ENCODE measurements around the gene WBP2. TPM values are rescaled to one million over a fixed set of nuclear protein-coding genes. Genes with fewer than 3 reads are reported as not detected.

WBP2 gene
- polyA plus RNA-seq, 5 donors: 53.7 to 77.3 (median 74.1) TPM

- no peak for DNase-seq
These were observed 22.9 kb downstream of the WBP2 start for GRCh38 chr17:75832164-75832651.

GRCh38 chr17:75831032-75831571 lies 24.0 kb downstream of the WBP2 start:
- no peak for DNase-seq

- DNase-seq: no peak
These were observed 24.7 kb downstream of the WBP2 start for GRCh38 chr17:75830164-75831031.

GRCh38 chr17:75829747-75830146 lies 25.4 kb downstream of the WBP2 start:
- no peak for DNase-seq

DNA sequence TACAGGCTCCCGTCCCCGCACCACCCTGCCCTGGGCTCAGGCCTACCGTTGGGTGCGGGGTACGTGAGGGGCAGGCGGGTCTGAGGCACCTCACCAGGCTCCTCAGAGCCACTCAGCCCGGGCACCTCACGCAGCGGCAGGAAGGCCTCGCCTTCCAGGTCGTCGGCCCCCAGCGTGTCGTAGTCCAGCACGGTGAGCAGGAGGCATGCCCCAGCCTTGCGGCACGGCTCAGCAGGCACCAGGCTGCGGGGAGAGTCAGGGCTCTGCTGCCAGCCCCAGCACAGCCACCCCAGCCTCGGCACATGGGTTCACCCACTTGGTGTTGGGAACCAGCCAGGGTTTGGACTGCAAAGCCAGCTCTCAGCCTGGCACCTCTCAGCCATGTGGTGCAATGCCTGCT lies 26.4 kb downstream of the WBP2 start:
- no peak for DNase-seq

- DNase-seq: no peak
These were observed 27.1 kb downstream of the WBP2 start for GRCh38 chr17:75828076-75828400.

DNA sequence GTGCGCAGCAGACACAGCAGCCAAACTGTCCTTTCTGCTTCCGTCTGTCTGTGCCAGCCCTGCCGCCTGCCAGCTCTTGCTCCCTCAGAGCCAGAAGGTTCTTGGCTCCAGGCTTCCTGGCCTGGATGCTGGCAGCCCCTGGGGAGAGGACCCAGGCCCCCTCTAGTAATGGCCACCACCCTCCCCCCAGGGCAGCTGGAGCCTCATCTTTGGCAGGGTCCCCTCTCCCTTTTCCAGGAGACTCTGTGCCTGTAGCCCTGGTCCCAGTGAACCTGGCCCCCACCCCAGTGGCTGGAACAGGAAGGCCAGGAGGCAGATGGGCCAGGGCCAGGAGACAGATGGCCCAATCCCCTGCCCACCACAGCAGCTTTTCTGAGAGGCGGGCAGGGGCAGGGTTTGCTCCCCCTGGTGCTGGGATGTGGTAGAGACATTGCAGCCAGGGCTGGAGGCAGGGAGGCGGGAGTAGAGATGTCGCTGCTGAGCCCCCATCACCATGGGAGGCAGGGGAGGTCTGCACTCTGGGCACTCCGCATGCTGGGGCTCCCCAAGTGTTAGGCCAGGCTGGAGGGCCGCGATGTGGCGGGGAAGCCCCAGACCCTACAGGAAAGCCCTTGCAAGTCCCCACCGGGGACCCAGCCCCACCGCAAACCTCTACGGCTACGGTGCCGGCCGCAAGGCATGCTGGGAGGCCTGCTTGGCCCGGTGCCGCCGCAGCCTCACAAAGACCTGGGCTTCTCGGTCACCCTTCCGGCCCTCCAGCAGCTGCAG lies 27.6 kb downstream of the WBP2 start:
- no peak for DNase-seq

- no peak for DNase-seq
These were observed 28.4 kb downstream of the WBP2 start for GRCh38 chr17:75826561-75827307.

GRCh38 chr17:75825748-75826370 lies 29.3 kb downstream of the WBP2 start:
- DNase-seq: no peak

DNA sequence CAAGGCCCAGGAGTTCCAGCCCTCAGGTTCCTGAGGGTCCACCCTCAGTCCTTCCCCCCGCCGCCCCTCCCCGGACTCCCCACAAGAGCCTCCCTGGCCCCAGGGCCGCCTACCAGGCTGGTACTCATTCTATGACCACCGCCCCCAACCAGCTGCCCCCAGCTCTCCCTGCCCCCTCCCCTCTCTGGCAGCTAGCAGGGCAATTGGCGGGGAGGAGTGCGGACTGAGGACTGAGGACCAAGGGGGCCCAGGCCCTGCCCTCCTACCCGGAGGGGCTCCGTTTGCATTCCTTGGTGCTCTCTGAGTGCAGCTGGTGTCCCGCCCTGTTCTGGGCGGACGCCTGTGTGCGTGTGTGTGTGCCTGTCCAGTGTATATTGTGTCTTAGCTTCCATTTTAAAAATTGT lies 30.0 kb downstream of the WBP2 start:
- DNase-seq: no peak

DNA sequence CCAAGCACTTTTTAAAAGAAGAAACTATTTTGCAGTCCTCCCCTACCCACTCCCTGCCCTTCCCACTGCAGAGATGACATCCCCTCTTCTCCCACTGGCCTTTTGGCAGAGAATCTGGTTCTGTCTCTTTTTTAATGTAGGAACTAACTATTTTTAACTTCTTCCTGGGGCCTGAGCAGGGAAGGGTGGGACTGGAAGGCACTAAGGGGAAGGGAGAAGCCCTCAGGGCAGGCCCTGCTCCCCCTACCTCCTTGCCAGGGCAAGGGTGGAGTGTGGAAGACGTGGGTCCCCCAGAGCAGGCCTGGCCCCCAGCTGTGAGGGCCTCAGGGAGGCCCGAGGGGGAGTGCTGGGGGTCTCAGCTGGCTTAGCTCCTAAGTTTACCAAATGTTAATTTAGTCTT lies 30.5 kb downstream of the WBP2 start:
- DNase-seq: no peak

- no peak for DNase-seq
These were observed 31.0 kb downstream of the WBP2 start for GRCh38 chr17:75824050-75824552.

- DNase-seq: no peak
These were observed 31.7 kb downstream of the WBP2 start for GRCh38 chr17:75823257-75824041.

- DNase-seq: no peak
These were observed 32.4 kb downstream of the WBP2 start for GRCh38 chr17:75822800-75823166.

DNA sequence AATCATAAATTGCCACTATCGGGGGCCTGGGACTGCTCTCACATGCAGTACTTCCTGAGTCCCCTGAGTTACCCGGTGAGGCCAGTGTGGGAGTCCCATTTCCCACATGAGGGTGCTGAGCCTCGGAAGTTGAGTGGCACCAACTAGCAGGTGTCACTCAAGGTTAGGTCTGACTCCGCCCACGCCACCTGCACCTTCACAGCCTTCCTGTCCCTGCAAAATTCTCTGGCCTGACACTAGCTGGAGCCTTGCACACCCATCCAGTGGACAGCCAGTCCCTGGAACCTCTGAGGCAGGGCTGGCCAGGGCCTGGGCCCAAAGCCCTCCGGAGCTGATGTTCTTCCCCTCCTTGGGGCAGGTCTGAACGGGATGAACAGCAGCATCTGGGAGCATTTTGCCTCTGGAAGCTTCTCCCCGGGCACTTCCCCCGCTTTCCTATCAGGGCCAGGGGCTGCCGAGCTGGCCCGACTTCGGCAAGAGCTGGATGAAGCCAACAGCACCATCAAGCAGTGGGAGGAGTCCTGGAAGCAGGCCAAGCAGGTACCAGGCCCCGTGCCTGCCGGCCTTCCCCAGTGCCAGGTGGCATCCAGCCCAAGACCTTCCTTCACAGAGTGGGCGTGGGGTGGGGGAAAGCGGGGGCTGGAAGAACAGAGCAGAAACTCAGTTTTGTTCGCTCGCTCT lies 32.9 kb downstream of the WBP2 start:
- DNase-seq: no peak

GRCh38 chr17:75821552-75821951 lies 33.6 kb downstream of the WBP2 start:
- DNase-seq: no peak

- no peak for DNase-seq
These were observed 34.7 kb downstream of the WBP2 start for GRCh38 chr17:75820094-75821080.

DNA sequence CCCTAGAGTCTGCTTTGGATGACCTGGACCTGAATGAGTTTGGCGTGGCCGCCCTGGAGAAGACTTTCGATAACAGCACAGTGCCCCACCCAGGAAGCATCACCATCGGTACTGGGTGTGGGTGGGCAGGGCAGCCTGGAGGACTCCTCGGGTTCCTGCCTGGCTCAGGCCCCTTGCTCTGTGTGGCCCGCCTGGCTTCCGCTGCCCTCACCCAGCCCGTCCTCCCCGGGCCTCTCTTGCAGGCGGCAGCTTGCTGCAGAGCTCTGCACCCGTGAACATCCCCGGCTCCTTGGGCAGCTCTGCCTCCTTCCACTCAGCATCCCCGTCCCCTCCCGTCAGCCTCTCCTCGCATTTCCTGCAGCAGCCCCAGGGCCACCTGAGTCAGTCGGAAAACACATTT lies 35.5 kb downstream of the WBP2 start:
- DNase-seq: no peak

DNA sequence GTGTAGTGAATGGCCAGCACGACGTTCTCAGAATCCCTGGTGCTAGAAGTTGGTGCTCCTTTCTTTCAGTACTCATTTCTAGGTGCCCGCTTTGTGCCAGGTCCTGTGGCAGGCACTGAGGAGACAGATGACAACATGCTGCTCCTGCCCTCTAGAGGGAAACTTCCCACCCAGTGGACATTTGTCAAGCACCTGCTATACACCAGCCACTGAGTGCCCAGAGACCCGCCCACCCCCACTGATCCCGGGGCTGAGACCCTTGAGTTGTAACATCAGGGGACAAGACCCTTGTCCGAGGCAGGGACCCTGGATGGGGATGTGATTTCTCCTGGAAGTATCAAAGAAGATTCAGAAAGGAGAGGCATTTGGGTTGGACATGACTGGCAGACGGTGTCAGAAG lies 36.0 kb downstream of the WBP2 start:
- no peak for DNase-seq
